PC-3 (cell line): ENCODE data around the gene FAHD1. TPM values are rescaled to one million over a fixed set of nuclear protein-coding genes. Genes with fewer than 3 reads are reported as not detected.

Experiments
- ATAC-seq: fragments of 200-7000 bp; cut with Tn5 transposase; 2 replicates; pipeline ENCODE4 v1.9.1; 2020; ENCODE audit warnings: mild to moderate bottlenecking, moderate library complexity
- BruUV-seq: library from RNA; stranded (reverse); fragments of 400-500 nt; replicated peaks from 2 replicates; lab custom pipeline; 2021; lab: Mats Ljungman, UMichigan
- CTCF ChIA-PET: fragments of 300-600 bp; sonication (Branson Sonifier 250); formaldehyde crosslinking; loops from one replicate; lab custom pipeline; 2022; ENCODE audit warnings: antibody characterized with exemption; lab: Charles Lee
- POLR2A ChIA-PET: fragments of 300-600 bp; sonication (Branson Sonifier 250); formaldehyde crosslinking; loops from one replicate; lab custom pipeline; 2022; ENCODE audit warnings: antibody characterized with exemption; ENCODE audit not compliant: unreplicated experiment; lab: Charles Lee
- DNase-seq: peaks from one replicate; pipeline ENCODE4 v3.0.0-alpha.2; 2015
- H2AFZ ChIP-seq: fragments of 300-600 bp; sonication (generic); 2 replicates; pipeline ENCODE4 v1.6.0; 2016; ENCODE audit warnings: antibody characterized with exemption, low read length
- H3F3A ChIP-seq: fragments of 300-600 bp; sonication (generic); one replicate; pipeline ENCODE4 v1.6.0; 2017; ENCODE audit warnings: antibody characterized with exemption, low read length, control low read depth, mild to moderate bottlenecking; ENCODE audit not compliant: unreplicated experiment
- H3K27ac ChIP-seq: fragments of 300-600 bp; sonication (generic); 2 replicates; pipeline ENCODE4 v1.5.1; 2016; ENCODE audit warnings: mild to moderate bottlenecking, low read length
- H3K27me3 ChIP-seq: fragments of 300-600 bp; sonication (generic); 2 replicates; pipeline ENCODE4 v1.6.1; 2016; ENCODE audit warnings: low read length, mixed read lengths
- H3K36me3 ChIP-seq: fragments of 300-600 bp; sonication (generic); 2 replicates; pipeline ENCODE4 v1.6.1; 2016; ENCODE audit warnings: low read depth, mixed run types, low read length, mixed read lengths
- H3K4me1 ChIP-seq: fragments of 300-600 bp; sonication (generic); 2 replicates; pipeline ENCODE4 v1.5.1; 2016; ENCODE audit warnings: low read length; ENCODE audit not compliant: insufficient read depth
- H3K4me2 ChIP-seq: fragments of 300-600 bp; sonication (generic); 2 replicates; pipeline ENCODE4 v1.6.0; 2016; ENCODE audit warnings: low read length
- H3K4me3 ChIP-seq: fragments of 300-600 bp; sonication (generic); 2 replicates; pipeline ENCODE4 v1.5.1; 2016; ENCODE audit warnings: mild to moderate bottlenecking, low read length, mixed read lengths
- H3K79me2 ChIP-seq: fragments of 300-600 bp; sonication (generic); 2 replicates; pipeline ENCODE4 v1.6.1; 2017; ENCODE audit warnings: low read length, mixed read lengths
- H3K9ac ChIP-seq: fragments of 300-600 bp; sonication (generic); 2 replicates; pipeline ENCODE4 v1.6.0; 2016; ENCODE audit warnings: mild to moderate bottlenecking, low read length
- H3K9me2 ChIP-seq: fragments of 300-600 bp; sonication (generic); replicated peaks from 2 replicates; pipeline ENCODE4 v1.6.1; 2016; ENCODE audit warnings: mixed run types, low read length, mixed read lengths
- H3K9me3 ChIP-seq: fragments of 300-600 bp; sonication (generic); 2 replicates; pipeline ENCODE4 v1.6.1; 2016; ENCODE audit warnings: low read length, mixed read lengths
- H4K20me1 ChIP-seq: fragments of 300-600 bp; sonication (generic); 2 replicates; pipeline ENCODE4 v1.6.1; 2016; ENCODE audit warnings: low read length, mixed read lengths
- CTCF ChIP-seq: fragments of 300-600 bp; sonication (generic); conservative IDR thresholded peaks from 2 replicates; pipeline ENCODE4 v1.5.1; 2017; ENCODE audit warnings: antibody characterized with exemption, low read depth, mild to moderate bottlenecking, low read length
- EZH2 ChIP-seq: fragments of 300-600 bp; sonication (generic); IDR thresholded peaks from one replicate; pipeline ENCODE4 v1.6.1; 2017; ENCODE audit warnings: antibody characterized with exemption, mild to moderate bottlenecking, low read length; ENCODE audit not compliant: unreplicated experiment
- EZH2phosphoT487 ChIP-seq: fragments of 300-600 bp; sonication (generic); IDR thresholded peaks from 2 replicates; pipeline ENCODE4 v1.6.1; 2018; ENCODE audit warnings: mild to moderate bottlenecking, antibody characterized with exemption, low read length, borderline replicate concordance
- intact Hi-C: fragments of 100-400 bp; cut with micrococcal nuclease; formaldehyde crosslinking; loops from 2 replicates; pipeline ENCODE4 v1.9.0; 2023
- total RNA-seq: library from RNA; depleted of rRNA; stranded (reverse); fragments of >200 nt; gene quantifications from 2 replicates; pipeline ENCODE4 v1.2.3, GENCODE V29; 2014

Gene FAHD1
- total RNA-seq, 1 experiment from 2014 or later = 37.5 TPM

GRCh38 chr16:1876468-1876867 is 49.5 kb downstream of the FAHD1 start:
- H3K36me3 ChIP-seq = no peaks in the 10 kb centered on the region
- ChIA-PET CTCF (no interaction called here), POLR2A (no interaction called here)
- H3K4me3 ChIP-seq = no peak overlapping the region
- no TSS peak for BruUV-seq
- H3K9ac ChIP-seq = no peak overlapping the region
- H3K27ac ChIP-seq = no peak overlapping the region
- no peak overlapping the region for H3K4me2 ChIP-seq
- no peaks in the 10 kb centered on the region for H3K9me2 ChIP-seq
- H3F3A ChIP-seq = no peaks in the 10 kb centered on the region
- ATAC-seq (no peak), DNase-seq (no peak)
- no peaks in the 10 kb centered on the region for H3K9me3 ChIP-seq
- H2AFZ ChIP-seq = no peak overlapping the region
- no peaks in the 10 kb centered on the region for H3K27me3 ChIP-seq
- H3K4me1 ChIP-seq = no peaks in the 10 kb centered on the region; the same call in 1 of the 2 replicates
- H4K20me1 ChIP-seq = no peaks in the 10 kb centered on the region
- H3K79me2 ChIP-seq = no peaks in the 10 kb centered on the region
- TF ChIP-seq EZH2 (no peak), EZH2phosphoT487 (no peak), CTCF (no peak)
- intact Hi-C loops = no loop called here

- Histone ChIP-seq H4K20me1 (no peaks in the 10 kb centered on the region), H3K4me3 (no peak overlapping the region), H3K9ac (no peak overlapping the region), H3K36me3 (no peaks in the 10 kb centered on the region), H3K9me3 (no peaks in the 10 kb centered on the region), H3K27me3 (no peaks in the 10 kb centered on the region), H3K4me2 (no peak overlapping the region), H3K27ac (no peak overlapping the region), H3K9me2 (no peaks in the 10 kb centered on the region), H3K79me2 (no peaks in the 10 kb centered on the region), H3K4me1 (no peaks in the 10 kb centered on the region), H2AFZ (no peak overlapping the region), H3F3A (no peaks in the 10 kb centered on the region)
- ChIA-PET CTCF (no interaction called here), POLR2A (no interaction called here)
- ATAC-seq (no peak), DNase-seq (no peak)
- intact Hi-C loops = no loop called here
- TF ChIP-seq EZH2phosphoT487 = no peak
- no peak for TF ChIP-seq EZH2
- no peak for TF ChIP-seq CTCF
- no TSS peak for BruUV-seq
Measured at GRCh38 chr16:1877089-1877488, 50.1 kb downstream of the FAHD1 start.

GRCh38 chr16:1877804-1878203 is 50.8 kb downstream of the FAHD1 start:
- no peak overlapping the region for H3K27ac ChIP-seq
- ChIA-PET CTCF (no interaction called here), POLR2A (no interaction called here)
- H3K79me2 ChIP-seq = no peaks in the 10 kb centered on the region
- H3K9me3 ChIP-seq = no peaks in the 10 kb centered on the region
- H2AFZ ChIP-seq = no peak overlapping the region
- no peak for TF ChIP-seq CTCF
- TF ChIP-seq EZH2phosphoT487 = no peak
- TF ChIP-seq EZH2 = no peak
- H4K20me1 ChIP-seq = no peaks in the 10 kb centered on the region
- BruUV-seq = no TSS peak
- H3K4me3 ChIP-seq = no peak overlapping the region
- intact Hi-C loops = no loop called here
- H3K4me1 ChIP-seq = no peaks in the 10 kb centered on the region
- no peaks in the 10 kb centered on the region for H3K9me2 ChIP-seq
- H3F3A ChIP-seq = no peaks in the 10 kb centered on the region
- H3K27me3 ChIP-seq = no peaks in the 10 kb centered on the region
- ATAC-seq (no peak), DNase-seq (peak; percentile 17)
- no peak overlapping the region for H3K4me2 ChIP-seq
- no peak overlapping the region for H3K9ac ChIP-seq
- H3K36me3 ChIP-seq = no peaks in the 10 kb centered on the region
